Mucosa of gallbladder (tissue), 1 donor: Measurements from ENCODE around the gene SPTB. TPM values are rescaled to one million over a fixed set of nuclear protein-coding genes. Genes with fewer than 3 reads are reported as not detected.

Experiments
- DNase-seq: peaks from one replicate; pipeline ENCODE4 v3.0.0-alpha.2; 2020; ENCODE audit warnings: low spot score
- total RNA-seq: library from RNA; stranded (reverse); gene quantifications from one replicate; pipeline ENCODE4 v1.2.1, GENCODE V29; 2021
- donor health status: DM: no; HTN: no; CAD: no.

Gene SPTB
- total RNA-seq, 1 donor from 2014 or later, result 3.1 TPM

DNA sequence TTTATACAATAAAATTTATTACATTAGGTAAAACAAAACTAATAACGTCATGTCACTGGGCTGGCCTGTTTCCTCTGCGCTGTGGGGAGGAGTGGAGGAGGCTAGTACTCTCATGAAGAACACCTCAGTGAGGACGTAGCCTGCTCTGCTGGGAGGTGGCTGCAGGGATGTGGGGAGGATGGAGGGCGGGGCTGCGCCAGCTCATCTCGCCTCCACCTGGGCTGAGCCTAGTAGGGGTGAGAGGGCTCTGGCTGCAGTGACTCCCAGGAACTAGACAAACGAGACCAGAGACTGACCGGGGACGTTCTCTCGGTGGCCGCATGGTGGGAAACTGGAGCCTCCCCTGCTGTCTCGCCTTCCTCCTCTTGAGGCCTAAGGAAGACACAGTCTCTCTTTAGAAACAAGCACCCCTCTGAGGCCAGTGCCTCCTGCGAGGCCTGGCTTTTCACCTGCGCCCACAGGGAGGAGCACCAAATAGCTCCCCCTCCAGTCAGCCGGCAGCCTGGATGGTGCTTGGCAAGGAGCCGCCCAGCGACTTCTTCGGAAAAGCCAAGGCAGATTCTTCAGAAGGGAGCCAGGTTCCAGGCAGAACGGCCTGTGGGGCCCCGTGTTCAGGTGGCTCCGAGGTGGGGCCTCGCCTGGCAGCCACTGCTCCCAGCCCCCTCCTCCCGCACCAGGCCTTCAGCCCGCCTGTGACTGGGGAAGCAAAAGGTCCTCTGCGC lies 113.1 kb downstream of the SPTB start:
- no peak for DNase-seq

DNA sequence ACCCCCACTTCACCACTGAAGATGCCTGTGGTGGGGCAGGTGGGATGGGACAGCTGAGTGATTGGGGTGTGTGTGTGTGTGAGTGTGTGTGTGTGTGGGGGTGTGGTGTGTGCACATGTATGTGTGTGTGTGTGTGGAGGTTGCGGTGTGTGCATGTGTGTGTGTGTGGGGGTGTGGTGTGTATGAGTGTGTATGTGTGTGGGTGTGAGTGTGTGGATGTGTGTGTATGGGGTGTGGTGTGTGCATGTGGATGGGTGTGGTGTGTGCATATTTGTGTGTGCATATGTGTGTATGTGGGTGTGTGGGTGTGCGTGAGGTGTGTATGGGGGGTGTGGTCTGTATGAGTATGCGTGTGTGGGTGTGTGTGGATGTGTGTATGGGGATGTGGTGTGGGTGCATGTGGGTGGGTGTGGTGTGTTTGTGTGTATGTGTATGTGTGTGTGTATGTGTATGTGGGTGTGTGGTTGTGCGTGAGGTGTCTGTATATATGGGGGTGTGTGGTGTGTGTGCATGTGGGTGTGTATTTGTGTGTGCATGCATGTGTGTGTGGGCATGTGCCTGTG lies 113.9 kb downstream of the SPTB start:
- DNase-seq, result no peak

DNA sequence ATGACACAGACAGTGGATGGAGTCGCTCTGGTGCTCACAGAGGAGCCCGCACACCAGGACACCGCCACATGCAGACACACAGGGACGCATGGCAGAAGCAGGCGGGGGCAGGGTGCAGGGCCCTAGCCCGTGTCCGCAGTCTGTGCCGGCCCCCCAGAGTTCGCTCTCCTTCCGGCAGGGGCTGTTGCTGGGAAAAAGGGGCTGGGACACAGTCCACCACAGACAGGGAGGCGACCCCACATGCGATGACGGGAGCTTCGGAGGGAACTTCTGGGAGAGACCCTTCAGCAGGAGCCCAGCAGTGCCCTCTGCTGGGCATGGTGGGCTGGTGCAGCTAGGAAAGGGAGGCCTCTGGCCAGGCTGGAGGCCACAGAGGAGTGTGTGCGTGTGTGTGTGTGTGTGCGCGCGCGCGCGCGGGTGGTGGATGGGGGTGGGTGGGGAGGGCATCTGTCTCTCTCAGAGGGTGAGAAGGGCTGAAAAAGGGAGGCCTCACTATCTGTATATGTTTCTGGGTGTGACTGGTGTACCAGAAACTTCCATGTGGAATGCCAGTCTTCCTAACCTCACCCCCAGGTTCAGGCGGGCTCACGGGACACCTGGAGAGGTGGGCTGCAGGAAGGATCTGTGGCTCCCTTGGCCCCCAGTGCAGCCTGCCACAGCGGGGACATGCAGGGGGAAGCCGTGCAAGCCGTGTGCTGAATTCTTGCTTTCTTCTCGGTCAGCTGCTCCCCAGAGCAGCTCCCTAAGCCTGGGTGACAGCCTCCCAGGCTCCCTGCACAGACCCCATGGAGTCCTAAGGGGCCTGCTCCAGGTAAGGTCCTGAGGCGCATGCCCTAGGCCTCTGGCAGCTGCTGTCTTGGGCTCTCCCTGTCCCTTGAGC lies 114.8 kb downstream of the SPTB start:
- peak; percentile 80 for DNase-seq

DNA sequence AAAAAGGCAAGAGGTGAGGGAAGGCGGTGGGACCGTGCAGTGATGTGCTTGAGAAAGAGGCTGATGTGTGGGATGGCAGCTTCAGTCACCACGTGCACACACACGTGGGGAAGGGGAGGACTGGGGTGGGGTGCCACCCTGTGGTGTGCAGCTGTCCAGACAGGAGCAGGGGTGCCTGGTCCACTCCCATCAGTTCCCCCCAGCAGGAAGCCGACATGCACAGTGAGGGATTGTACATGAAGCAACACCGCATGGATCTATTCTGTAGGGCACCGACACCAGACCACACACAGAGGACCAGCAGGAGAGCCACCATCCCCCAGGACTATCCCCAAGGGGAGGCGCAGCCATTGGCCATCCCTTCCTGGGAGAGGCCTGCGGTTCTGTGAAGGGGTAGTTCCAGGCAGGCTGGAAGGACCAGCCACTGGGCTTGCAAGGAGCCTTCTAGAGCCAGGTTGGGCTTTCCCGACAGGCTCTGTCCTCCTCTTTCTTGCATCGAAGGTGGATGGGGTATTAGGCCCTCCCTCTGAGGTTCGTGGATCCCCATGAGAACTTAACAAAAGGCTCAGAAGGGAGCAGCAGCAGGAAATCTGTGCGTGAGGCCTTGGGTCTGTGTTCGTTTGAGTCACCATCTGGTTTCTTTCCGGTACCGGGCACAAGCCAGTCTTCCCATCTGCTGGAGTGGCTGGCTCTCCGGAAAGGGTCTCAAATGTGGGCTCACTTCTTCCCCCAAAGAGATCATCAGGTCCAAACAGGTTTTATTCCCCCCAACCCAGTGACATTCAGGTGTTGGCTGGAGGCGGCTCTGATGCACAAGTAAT lies 115.7 kb downstream of the SPTB start:
- no peak for DNase-seq

- no peak for DNase-seq
Measured at GRCh38 chr14:64763085-64763782, 116.5 kb downstream of the SPTB start.

DNA sequence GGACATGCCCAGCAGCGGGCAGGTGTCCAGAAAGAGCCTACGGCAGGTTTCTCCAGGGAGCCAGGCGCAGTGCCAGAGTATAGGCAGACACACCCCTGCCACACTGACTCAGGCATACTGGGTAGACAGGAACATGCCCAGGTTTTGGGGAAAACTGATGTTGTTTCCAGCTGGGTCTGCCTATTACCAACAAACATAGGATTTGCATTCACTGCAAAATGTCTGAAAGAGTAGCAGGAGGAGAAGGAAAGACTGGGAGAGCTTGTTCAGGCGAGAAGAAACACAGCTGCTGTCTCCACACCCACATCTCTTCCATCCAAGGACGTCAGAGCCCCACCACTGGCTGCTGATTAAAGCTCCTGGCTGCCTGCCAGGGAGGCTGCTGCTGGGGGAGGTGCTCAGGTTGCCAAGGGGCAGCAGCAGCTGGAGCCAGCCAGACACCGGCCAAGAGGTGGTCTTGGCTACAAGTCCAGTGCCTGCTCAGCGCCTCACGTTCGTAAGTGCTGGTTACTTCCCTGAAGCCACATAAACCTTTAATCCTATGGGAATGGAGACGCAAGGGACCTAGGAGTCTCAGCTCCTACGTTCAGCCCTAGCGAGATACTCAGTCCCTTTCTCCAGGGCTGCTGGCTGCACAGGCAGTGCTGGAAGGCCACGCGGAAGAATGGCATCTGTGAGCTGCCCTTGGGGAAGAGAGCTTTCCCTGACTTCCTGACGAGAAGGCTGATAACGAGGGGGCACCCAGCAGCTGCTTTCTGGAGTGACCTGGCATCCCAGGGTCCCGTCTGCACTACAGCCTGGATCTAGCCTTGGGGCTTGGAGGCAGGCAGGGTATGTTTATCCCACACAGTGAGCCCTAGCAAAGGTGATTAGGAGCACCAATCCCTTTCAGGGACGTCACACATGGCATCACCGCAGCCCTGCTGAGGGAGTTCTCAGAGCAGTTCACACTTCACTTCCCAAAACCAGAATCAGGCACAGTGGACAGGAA lies 117.4 kb downstream of the SPTB start:
- DNase-seq, result peak; percentile 83

GRCh38 chr14:64761441-64762043 lies 118.2 kb downstream of the SPTB start:
- no peak for DNase-seq

DNA sequence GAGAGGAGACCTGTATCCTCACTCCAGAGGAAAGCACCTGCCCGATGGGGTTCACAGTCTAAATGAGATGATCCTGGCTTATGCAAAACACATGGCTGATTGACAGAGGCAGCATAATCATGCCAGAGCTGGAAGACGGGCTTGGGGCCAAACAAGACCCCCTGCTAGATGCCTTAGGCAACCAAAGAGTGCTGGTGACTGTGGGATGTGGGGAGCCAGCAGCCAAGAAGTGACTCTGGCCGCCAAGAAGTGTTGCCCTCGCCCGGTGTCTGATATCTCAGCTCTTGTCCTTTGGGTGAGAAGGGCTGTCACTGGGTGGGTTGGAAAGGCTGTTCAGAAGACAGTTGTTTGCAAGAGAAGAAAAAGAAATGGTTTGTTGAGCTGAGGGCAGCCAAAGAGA lies 118.8 kb downstream of the SPTB start:
- no peak for DNase-seq

DNA sequence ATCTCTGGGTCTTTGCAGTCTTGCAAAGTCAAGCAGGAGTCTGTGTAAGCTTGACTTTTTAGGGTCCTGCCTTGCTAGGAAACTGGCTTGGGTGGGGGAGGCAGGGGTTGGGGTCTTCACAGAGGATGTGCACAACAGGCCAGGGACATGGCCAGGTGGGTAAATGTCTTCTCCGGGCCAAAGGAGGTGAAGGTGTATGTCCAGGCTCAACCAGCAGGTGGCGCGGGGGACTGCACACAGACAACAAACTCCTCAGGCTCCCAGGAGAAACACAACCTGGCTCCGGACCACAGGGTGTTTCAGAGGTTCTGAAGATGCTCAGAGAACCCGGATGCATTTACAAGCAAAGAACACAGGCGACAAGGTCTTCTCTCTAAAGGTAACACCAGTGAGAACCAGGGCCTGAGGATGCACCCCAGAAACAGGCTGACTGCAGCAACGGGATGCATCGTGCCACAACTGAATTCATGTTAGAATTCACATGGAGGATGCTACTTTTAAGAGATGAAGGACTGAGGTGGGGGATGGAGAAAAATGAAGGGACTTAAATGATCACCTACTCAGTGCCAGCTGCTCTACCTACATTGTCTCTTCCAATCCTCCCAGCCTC lies 119.5 kb downstream of the SPTB start:
- DNase-seq, result peak; percentile 52

DNA sequence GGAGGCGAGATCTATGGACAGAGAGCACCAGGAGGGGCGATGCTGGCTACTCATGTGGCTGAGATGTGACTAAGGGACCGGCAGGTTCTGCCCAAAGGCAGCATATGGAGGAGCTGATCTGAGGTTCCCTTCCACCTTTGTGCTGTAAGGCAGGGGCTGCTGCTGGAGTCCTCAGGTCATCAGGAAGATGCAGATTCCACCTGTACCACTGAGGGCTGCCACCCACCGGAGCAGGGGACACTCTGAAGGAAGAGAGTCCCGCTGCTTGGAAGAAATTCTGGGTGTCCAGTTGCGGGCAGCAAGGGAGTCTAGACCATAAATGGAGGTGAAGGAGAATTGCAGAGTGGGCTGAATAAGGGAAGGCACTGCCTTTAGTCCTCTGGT lies 120.2 kb downstream of the SPTB start:
- DNase-seq, result no peak

DNA sequence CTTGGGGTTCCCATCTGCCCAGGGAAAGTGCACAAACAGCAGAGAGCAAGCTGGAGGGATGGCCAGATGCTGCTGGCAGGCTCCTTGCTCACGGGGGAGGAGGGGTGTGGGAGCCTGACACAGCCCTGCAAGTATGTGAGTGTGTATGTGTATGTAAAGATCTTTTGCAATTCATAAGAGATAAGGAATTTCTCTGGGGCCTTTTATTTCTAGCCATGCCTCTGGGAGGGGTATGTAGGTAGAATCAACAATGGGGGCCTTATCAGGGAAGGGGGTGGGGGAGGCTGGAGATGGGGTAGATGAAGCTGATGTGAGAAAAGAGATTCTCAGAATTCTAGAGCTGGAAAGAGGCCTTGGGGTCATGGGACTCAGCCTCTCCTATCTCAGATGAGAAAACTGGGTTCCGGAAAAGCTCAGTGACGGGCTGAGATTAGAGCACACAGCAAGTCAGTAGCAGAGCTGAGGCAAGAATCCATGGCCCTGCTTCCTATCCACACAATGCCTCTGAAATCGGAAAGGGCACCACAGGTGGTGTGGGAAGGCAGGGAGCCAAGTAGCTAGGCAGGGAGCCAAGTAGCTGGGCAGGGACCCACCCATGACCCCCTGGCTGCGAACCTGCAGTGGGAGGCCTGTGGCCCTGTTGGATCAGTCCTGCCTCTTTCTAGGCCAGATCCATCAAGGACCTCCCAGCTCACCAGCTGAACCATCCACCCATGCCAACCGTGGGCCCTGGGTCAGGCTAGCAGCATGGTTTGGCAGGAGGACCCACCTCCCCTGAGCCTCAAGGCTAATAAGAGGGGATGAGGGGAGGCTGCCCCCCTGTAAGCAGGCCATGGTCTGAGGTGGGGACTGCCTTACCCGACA lies 120.8 kb downstream of the SPTB start:
- DNase-seq, result peak; percentile 68

DNA sequence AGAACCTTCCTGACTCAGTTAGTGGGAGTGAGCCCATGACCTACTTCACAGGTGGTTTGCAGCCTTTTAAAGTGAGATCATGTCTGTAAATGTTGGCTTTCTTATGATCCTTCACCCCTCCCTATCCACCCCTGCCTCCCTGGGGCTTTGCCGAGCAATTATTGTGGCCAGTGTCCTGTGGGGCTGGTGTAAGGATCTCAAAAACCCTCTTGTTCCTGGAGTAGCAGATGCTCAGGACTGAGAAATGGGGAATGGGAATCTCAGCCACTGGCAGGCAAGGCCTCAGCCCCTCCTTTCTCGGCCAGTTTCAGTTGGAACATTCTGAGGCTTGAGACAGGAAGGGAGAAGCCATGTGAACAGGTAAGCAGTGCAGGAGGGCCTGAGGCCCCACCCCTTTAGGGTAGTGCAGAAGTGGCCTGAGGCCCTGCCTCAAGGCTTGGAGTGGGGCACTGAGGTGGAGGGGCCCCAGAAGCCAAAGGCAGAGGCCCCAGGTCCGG lies 121.6 kb downstream of the SPTB start:
- DNase-seq, result no peak

DNA sequence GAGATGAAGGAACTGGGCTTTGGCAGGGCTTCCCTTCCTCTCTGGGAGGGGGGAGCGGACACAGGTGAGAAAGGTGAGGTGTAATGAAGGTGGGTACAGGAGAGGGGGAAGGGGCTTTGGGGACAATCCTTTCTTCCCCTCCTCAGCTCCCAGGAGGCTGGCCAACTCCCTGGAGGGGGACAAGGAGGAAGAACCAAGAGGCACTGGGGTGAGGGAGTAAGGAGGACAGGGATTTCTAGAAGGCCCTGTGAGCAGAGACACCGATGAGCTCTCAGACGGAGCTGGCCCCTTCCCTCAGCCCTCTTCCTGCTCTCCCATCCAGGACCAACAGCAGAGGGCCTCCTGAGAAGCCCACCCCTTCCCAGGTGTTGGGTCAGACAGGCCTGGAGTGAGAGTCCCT lies 122.1 kb downstream of the SPTB start:
- no peak for DNase-seq

DNA sequence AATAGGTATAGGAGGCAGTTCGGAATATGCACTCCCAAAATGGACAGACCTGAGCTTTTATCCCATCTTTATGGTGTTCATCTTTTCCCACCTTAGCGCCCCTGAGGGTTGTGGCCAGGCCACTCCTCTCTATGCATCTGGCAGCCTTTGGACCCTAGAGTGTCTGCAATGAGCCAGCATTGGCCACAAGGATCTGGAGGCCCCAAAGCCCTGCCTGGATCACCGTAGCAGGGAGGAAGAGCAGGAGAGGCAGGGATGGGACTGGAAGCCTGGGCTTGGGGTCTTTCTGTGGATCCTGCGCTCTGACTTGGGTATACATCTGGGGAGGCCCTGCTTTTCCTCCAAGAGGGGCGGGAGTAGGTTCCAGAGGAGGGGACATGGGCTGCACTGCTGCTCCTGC lies 123.0 kb downstream of the SPTB start:
- DNase-seq, result no peak

- DNase-seq, result no peak
Measured at GRCh38 chr14:64755781-64756221, 123.9 kb downstream of the SPTB start.

DNA sequence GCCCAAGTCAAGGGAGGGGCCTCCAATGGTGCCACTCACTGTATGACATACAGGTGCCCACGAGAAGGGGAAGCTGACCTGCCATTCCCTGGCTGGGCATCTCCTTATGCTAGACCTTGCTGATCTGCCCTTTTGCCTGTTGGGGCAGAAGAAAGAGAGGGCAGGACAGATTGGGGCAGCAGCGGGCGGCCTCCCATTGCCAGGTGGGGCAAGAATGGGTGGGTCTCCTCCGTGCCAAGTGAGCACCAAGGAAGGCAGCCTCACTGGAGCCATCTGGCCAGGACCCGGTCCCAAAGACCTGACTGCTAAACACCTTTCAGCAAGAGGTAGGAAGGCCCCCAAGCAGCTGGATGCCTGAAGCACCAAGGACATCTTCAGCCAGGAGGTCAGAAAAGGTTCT lies 125.0 kb downstream of the SPTB start:
- DNase-seq, result no peak

DNA sequence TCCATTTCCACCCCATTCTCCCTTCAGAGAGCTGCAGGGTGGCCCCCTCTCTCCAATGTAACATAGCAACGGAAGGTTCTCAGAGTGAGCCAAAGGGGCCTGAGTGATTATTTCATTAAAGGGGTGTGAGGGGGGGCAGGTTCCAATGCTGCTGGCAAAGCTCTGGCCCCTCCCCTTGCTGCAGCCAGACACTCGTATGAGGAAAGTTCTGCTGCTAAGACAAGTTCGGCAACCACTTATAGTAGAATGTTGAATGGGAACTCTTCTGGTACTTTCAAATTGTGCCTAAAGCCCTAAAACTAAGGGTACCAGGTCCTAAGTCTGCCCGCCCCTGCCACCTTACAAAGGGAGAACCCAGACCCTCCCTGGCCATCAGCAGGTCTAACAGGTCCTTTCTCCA lies 125.7 kb downstream of the SPTB start:
- DNase-seq, result no peak

DNA sequence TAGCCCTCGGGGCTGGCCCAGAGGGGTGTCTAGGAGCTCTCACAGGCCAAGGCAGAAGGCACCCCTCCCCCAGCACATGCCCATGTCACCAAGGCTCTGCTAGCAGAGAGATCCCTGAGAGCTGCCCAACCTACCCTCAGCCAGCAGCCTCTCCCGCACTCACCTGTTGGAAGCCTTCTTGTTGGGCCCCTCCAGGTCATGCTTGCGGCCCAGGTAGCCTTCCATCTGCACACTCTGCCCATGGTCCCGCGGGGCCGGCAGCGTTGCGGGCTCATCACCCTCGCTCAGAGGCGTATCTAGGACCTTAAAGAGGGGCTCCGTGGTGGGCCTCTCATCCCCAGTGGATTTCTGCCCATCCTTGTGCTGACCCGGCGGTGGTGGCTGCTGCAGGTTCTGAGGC lies 126.3 kb downstream of the SPTB start:
- no peak for DNase-seq
